ENCODE data around the gene TNFSF15.

DNA sequence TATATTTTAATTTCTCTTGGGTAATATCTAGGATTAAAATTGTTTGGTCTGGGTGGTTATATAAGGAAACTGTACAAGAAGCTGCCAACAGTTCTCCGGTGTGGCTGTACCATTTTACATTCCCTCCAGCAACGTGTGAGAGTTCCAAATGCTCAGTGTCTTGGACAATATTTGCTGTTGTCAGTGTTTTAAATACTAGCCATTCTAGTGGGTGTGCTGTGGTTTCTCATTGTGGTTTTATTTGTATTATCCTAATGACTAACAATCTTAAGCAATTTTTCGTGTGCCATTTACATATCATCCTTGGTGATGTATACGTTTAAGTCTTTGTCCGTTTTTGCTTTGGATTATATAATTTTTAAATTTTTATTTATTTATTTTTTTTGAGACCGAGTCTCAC is 34.0 kb downstream of the TNFSF15 start:
- TF ChIP-seq POLR2A (IDR thresholded peaks at IDR 0.05): no peak
- TF ChIP-seq, protein P1, sequence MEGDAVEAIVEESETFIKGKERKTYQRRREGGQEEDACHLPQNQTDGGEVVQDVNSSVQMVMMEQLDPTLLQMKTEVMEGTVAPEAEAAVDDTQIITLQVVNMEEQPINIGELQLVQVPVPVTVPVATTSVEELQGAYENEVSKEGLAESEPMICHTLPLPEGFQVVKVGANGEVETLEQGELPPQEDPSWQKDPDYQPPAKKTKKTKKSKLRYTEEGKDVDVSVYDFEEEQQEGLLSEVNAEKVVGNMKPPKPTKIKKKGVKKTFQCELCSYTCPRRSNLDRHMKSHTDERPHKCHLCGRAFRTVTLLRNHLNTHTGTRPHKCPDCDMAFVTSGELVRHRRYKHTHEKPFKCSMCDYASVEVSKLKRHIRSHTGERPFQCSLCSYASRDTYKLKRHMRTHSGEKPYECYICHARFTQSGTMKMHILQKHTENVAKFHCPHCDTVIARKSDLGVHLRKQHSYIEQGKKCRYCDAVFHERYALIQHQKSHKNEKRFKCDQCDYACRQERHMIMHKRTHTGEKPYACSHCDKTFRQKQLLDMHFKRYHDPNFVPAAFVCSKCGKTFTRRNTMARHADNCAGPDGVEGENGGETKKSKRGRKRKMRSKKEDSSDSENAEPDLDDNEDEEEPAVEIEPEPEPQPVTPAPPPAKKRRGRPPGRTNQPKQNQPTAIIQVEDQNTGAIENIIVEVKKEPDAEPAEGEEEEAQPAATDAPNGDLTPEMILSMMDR (IDR thresholded peaks at IDR 0.05): no peak

Measured in ovary (tissue), 3 donors.